ENCODE results near the gene EVC. TPM values are rescaled to one million over a fixed set of nuclear protein-coding genes. Genes with fewer than 3 reads are reported as not detected.

EVC gene
- total and polyA plus RNA-seq, 2 of the 8 experiments (the other 6 are each of a cell fraction or from before 2014, with no cell fraction given) = 2.6 to 9.8 TPM

DNA sequence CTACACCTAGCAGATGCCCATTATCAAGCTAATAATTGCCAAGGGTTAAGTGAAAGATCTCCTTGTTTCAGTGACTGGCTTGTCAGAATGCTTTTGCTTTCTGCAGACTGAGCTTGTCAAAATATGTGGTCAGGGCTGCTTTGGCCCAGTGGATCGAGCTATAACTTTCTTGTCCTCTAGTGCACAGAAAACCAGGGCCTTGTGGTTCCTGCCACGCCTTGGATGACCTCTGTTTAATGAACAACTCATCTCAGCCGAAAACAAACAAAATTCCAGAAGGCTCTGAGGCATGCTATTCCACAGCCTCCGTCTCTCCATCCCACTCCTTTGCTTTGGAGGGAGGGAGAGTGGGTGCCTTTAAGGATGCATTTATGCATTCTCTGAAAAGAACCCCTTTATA lies 11.3 kb downstream of the EVC start (continued):
- TF ChIP-seq JUN (IDR thresholded peaks at IDR 0.05; ENCODE audit: low read depth, low read length) = no peak
- TF ChIP-seq HDAC6 (IDR thresholded peaks at IDR 0.05; ENCODE audit: low read depth, low read length) = no peak
- TF ChIP-seq CHD2 (IDR thresholded peaks at IDR 0.05; ENCODE audit: low read length) = no peak
- no peak for TF ChIP-seq SRF (IDR thresholded peaks at IDR 0.05; ENCODE audit: low read depth, low read length)
- TF ChIP-seq SP2 (IDR thresholded peaks at IDR 0.05; ENCODE audit: low read length) = no peak

Data from H1 (cell line).